GM12864 (cell line): ENCODE data around the gene AKR1C4.
"Not testable (repeated sequence)": the region's sequence is repeated elsewhere in the genome, so short reads cannot be mapped to it uniquely, and the experiment has no call there.

Experiments
- DNase-seq: peaks from one replicate; pipeline ENCODE4 v3.0.0-alpha.2; 2011; ENCODE audit warnings: low read depth
- H3K4me3 ChIP-seq: 2 replicates; pipeline ENCODE4 v1.5.1; 2011; ENCODE audit warnings: mild to moderate bottlenecking, low read depth, low read length, control low read depth
- TF ChIP-seq, protein P1 (sequence below): IDR thresholded peaks from 2 replicates; pipeline ENCODE4 v1.5.1; 2011; ENCODE audit warnings: low read depth, mild to moderate bottlenecking, moderate library complexity, low read length, control low read depth, inconsistent platforms; ENCODE audit errors: missing control alignments

Gene AKR1C4

DNA sequence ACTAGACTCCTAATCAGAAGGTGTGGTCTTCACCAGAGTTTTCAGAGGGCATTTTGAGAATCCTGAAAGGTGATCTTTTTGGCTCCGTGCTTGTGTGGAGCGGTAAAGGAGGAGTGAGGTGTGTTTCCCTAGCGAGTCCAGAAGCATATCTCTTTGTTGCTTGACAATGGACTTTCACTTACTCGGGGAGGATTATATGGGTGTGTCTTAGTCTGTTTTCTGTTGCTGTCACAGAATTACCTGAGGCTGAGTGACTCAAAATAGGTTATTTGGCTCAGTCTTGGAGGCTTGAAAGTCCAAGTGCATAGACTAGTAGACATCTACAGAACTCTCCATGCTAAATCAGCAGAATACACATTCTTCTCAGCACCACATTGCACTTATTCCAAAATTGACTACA is 57.9 kb downstream of the AKR1C4 start:
- no peak overlapping the region for H3K4me3 ChIP-seq
- TF ChIP-seq, protein P1, sequence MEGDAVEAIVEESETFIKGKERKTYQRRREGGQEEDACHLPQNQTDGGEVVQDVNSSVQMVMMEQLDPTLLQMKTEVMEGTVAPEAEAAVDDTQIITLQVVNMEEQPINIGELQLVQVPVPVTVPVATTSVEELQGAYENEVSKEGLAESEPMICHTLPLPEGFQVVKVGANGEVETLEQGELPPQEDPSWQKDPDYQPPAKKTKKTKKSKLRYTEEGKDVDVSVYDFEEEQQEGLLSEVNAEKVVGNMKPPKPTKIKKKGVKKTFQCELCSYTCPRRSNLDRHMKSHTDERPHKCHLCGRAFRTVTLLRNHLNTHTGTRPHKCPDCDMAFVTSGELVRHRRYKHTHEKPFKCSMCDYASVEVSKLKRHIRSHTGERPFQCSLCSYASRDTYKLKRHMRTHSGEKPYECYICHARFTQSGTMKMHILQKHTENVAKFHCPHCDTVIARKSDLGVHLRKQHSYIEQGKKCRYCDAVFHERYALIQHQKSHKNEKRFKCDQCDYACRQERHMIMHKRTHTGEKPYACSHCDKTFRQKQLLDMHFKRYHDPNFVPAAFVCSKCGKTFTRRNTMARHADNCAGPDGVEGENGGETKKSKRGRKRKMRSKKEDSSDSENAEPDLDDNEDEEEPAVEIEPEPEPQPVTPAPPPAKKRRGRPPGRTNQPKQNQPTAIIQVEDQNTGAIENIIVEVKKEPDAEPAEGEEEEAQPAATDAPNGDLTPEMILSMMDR: no peak
- no peak for DNase-seq

DNA sequence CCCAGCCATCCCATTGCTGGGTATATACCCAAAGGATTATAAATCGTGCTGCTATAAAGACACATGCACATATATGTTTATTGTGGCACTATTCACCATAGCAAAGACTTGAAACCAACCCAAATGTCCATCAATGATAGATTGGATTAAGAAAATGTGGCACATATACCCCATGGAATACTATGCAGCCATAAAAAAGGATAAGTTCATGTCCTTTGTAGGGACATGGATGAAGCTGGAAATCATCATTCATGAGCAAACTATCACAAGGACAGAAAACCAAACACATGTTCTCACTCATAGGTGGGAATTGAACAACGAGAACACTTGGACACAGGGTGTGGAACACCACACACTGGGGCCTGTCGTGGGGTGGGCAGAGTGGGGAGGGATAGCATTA is 61.1 kb downstream of the AKR1C4 start:
- not testable (repeated sequence) for H3K4me3 ChIP-seq, DNase-seq

DNA sequence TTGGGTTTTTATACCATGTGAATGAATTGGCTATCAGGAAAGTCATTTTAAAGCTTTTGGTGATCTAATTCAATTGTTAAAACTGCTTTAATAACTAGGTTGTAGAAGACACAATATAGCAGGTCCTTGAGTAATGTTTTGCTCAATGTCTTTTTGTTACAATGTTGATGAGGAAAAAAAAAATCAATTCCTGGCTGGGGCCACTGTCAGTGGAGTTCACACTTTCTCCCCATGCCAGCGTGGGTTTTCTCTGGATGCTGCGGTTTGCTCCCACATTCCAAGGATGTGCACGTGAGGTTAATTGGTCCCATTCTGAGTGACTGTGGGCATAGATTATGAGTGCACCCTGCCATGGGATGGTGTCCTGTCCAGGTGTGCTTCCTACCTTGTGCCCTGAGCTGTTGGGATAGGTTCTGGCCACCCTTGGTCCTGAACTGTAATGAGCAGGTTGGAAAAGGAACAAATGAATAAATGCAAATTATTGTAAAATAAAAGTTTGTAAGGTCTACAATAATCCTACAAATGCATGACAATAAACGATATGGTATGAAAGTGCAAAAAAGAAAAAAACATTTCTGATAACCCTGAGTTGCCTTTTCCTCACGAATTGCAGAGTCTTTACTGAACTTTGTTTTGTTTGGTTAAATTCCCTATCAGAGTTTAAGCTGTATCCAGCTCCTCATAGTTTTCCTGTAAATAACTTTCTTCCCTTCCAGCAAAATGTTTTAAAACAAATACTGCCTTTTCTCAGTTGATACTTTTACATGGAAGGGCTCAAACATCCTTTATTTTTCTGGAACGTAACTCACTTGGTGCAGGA is 62.7 kb downstream of the AKR1C4 start:
- no peak overlapping the region for H3K4me3 ChIP-seq
- no peak for DNase-seq
- TF ChIP-seq, protein P1: no peak

DNA sequence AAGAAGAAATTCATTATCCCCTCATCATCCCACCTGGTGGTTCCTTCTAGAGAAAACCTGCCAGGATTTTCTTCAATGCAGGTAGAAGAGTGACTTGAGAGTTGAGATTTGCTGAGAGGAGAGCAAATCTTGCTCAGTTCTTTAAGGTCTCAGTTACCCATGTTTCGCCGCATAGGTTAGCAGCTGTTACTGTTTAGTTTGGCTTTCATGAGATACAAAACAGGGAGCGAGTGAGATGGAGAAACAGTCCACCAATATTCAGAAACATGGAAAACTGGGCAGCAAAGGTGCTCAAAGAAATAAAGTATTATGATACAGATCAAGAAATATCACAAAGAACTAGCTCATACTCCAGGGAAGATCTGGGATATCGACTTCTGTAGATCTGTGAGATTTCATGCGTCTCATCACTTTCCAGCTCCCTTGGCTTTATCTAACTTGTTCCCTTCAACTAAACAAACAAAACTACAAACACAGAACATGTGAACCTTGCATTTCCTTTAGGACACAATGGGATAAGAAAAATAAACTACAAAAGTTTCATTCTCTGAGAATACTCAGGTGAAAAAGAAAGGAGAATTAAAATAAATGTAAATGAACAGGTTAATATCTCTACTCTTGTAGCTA is 63.4 kb downstream of the AKR1C4 start:
- no peak overlapping the region for H3K4me3 ChIP-seq
- TF ChIP-seq, protein P1: no peak
- DNase-seq: no peak

DNA sequence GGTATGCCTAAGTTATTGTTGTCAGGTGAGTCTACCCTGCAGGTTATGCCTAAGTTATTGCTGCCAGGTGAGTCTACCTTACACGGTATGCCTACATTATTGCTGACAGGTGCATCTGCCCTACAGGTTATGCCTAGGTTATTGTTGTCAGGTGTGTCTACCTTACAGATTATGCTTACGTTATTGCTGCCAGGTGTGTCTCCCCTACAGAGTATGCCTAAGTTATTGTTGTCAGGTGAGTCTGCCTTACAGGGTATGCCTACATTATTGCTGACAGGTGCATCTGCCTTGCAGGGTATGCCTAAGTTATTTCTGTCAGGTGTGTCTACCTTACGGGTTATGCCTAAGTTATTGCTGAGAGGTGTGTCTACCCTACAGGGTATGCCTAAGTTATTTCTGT is 64.2 kb downstream of the AKR1C4 start:
- TF ChIP-seq, protein P1: no peak
- DNase-seq: no peak

DNA sequence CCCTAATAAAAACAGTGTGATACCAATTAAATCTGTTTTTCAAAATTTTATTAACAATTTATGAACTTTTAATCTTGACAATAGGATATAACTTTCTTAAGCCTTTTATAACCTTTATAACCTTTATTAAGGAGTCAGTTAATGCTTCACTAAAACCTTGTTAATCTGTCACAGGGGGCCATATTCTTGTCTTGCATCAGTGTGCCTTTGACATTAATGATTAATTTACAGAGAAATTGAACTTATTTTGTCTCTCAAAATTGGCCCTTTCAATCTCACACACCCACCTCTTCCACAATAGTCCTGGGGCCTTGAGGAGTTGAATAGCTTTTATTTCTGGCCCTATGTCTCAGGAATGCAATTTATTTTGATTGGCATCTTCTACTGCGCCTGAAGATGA is 68.5 kb downstream of the AKR1C4 start:
- TF ChIP-seq, protein P1: no peak
- DNase-seq: no peak
- H3K4me3 ChIP-seq: no peak overlapping the region

More for the DNA sequence above, 64.2 kb downstream of the AKR1C4 start:
- H3K4me3 ChIP-seq: no peak overlapping the region

DNA sequence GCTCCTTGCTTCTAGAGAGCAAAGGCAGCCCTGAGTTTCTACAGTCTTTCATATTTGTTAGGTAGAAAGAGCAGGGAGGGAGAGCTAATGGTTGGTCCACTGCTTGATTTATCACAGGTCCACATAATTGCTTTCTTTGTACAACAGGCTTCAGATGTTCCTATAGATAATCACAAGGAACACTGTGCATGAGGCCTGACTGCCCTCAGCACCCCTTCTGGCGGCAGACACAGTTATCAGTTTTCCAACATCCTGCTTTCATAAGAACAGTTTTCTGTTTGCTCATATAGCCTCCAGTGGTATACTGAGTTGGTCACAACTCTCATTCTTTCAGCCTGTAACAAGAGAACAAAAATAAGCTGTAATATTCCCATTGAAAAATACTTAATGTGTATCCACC is 69.7 kb downstream of the AKR1C4 start:
- no peak for DNase-seq
- H3K4me3 ChIP-seq: no peak overlapping the region
- TF ChIP-seq, protein P1: no peak
